Activated CD4-positive, alpha-beta T cell treated with anti-CD3 and anti-CD28 coated beads for 36 hours (primary cell): Measurements from ENCODE around the gene ZFYVE28. TPM values are rescaled to one million over a fixed set of nuclear protein-coding genes. Genes with fewer than 3 reads are reported as not detected.
"Not testable (repeated sequence)": the region's sequence is repeated elsewhere in the genome, so short reads cannot be mapped to it uniquely, and the experiment has no call there.

Experiments used
- ATAC-seq: fragments of 200-7000 bp; cut with Tn5 transposase; one replicate; pipeline ENCODE4 v1.10.0; 2021; ENCODE audit warnings: mild to moderate bottlenecking, moderate library complexity
- CTCF ChIA-PET: fragments of 350-600 bp; sonication (Branson Sonifier 250); formaldehyde crosslinking; loops from one replicate; lab custom pipeline; 2021; ENCODE audit warnings: antibody characterized with exemption; lab: Charles Lee
- POLR2A ChIA-PET: fragments of 350-600 bp; sonication (Branson Sonifier 250); formaldehyde crosslinking; loops from one replicate; lab custom pipeline; 2021; ENCODE audit warnings: antibody characterized with exemption, inconsistent platforms; lab: Charles Lee
- DNase-seq: peaks from one replicate; pipeline ENCODE4 v3.0.0-alpha.2; 2020
- H3K27ac Mint-ChIP-seq: one replicate; pipeline ENCODE4 v1.8.0; 2021; ENCODE audit warnings: mixed read lengths
- H3K27me3 Mint-ChIP-seq: one replicate; pipeline ENCODE4 v1.8.0; 2021; ENCODE audit warnings: mixed read lengths
- H3K36me3 Mint-ChIP-seq: one replicate; pipeline ENCODE4 v1.8.0; 2021; ENCODE audit warnings: low read depth, mixed read lengths
- H3K4me1 Mint-ChIP-seq: one replicate; pipeline ENCODE4 v1.8.0; 2021; ENCODE audit warnings: mixed read lengths
- H3K4me3 Mint-ChIP-seq: one replicate; pipeline ENCODE4 v1.8.0; 2021; ENCODE audit warnings: mild to moderate bottlenecking, moderate library complexity, mixed read lengths
- H3K9me3 Mint-ChIP-seq: one replicate; pipeline ENCODE4 v1.8.0; 2021; ENCODE audit warnings: low read depth, mixed read lengths
- intact Hi-C, 2 experiments: fragments of 100-400 bp; cut with DNase I in 1 of 2; cut with micrococcal nuclease in 1 of 2; formaldehyde crosslinking; loops; one replicate each; pipeline versions ENCODE4 v1.14.2 to v1.15.1; 2022 to 2024; cut with DNase I, micrococcal nuclease
- total RNA-seq, 2 experiments: library from RNA; stranded (reverse); gene quantifications; one replicate each; pipeline ENCODE4 v1.2.3, GENCODE V29; 2021

ZFYVE28 gene
- total RNA-seq = 1 to 10 TPM; 8.7 to 9.3 TPM

DNA sequence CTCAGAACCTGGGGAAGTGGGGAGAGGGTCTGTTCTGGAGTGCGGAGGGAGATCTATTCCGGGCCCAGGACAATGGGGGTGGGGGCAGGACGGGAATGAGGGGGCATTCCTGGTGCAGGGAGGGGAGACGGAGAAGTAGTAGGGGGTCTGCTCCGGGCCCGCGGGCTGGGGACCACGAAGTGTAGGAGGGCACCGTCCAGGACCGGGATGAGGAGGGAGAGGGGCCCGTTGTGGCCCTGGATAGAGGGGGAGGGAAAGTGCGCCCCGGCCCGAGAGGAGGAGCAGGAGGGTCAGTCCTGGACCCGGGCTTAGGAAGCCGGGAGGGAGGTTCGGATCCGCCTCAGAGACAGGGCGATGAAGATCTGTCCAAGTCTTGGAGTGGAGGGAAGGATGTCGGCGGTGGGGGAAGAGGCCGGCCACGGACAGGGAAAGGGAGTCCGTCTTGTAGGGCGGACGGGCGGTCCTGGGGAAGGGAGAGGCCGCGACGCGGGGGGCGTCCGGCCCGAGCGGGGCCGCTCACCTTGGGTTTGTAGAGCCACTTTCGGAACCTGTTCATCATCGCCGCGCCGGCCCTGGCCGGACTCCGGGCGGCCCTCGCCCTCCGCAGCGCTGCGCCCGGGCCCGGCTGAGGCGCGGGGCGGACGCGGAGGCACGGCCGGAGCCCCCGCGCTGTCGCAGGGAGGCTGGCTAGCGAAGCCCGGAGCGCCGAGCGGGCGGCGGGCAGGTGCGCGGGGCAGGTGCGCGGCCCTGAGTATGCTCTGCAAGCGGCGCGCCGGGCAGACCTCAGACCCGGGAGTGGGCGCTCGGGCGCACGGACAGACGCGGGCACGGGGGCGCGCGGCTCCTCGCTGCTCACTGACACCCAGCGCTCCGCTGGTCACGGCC is at the start of gene ZFYVE28:
Gene ZFYVE28 (minus strand): TSS at position 881 of the 885 bp plus-strand sequence. CDS start 322 bp downstream, at position 559.
- H3K4me3 Mint-ChIP-seq = peak within 1 kb of the TSS; percentile 82
- no peaks in the 10 kb centered on the region for H3K36me3 Mint-ChIP-seq
- ChIA-PET POLR2A (no interaction called here), CTCF (interaction anchor here (1.0 to 1.1 kb wide), 3 partner anchors 12 to 177 kb away, joined by 3 read pairs; no protein-coding TSS in a partner anchor)
- peaks cover 48% of the 10 kb centered on the region for H3K4me1 Mint-ChIP-seq
- no peaks in the 10 kb centered on the region for H3K9me3 Mint-ChIP-seq
- intact Hi-C loops = loop anchor here (1.0 to 5.0 kb wide), 19 partner anchors 23 to 1829 kb away; partner anchors contain the start of genes FAM193A (in 2 of the 2), HAUS3 (in 2 of the 2), POLN (in 2 of the 2) and RNF4 (in 2 of the 2)
- peaks cover 27% of the 10 kb centered on the region for H3K27me3 Mint-ChIP-seq
- peak within 1 kb of the TSS; percentile 68 for H3K27ac Mint-ChIP-seq
- ATAC-seq (no peak), DNase-seq (peak; percentile 33)

- not testable (repeated sequence) for H3K27ac Mint-ChIP-seq, H3K9me3 Mint-ChIP-seq, ATAC-seq, H3K4me3 Mint-ChIP-seq, DNase-seq, H3K27me3 Mint-ChIP-seq
- peaks cover 20% of the 10 kb centered on the region for H3K4me1 Mint-ChIP-seq
- peaks cover 18% of the 10 kb centered on the region for H3K36me3 Mint-ChIP-seq
- intact Hi-C loops = loop anchor here in 1 of 2 experiments (5.0 kb wide), 1 partner anchor 608 kb away; the partner anchor contains the start of gene LETM1
- ChIA-PET CTCF (interaction anchor here (1.0 to 2.4 kb wide), 3 partner anchors 22 to 338 kb away, joined by 3 to 7 read pairs (median 4); no protein-coding TSS in a partner anchor), POLR2A (interaction anchor here (0.6 kb wide), 2 partner anchors 10 to 345 kb away, joined by 3 read pairs; no protein-coding TSS in a partner anchor)
These were observed 47.1 kb upstream of the ZFYVE28 start for GRCh38 chr4:2465544-2465943.

- Mint-ChIP-seq H3K4me1 (peaks cover 18% of the 10 kb centered on the region), H3K36me3 (peaks cover 13% of the 10 kb centered on the region), H3K27ac (no peak overlapping the region), H3K27me3 (peaks cover 3% of the 10 kb centered on the region), H3K4me3 (no peak overlapping the region), H3K9me3 (no peaks in the 10 kb centered on the region)
- no peak for DNase-seq
- intact Hi-C loops = loop anchor here in 1 of 2 experiments (5.0 kb wide), 1 partner anchor 608 kb away; the partner anchor contains the start of gene LETM1
- ChIA-PET CTCF (interaction anchor here (0.7 to 2.4 kb wide), 6 partner anchors 22 to 338 kb away, joined by 3 to 7 read pairs (median 4); no protein-coding TSS in a partner anchor), POLR2A (no interaction called here)
- no peak for ATAC-seq
These were observed 46.6 kb upstream of the ZFYVE28 start for GRCh38 chr4:2465032-2465431.

GRCh38 chr4:2462992-2463762 is 44.7 kb upstream of the ZFYVE28 start:
- ATAC-seq (no peak), DNase-seq (no peak)
- H3K9me3 Mint-ChIP-seq = no peaks in the 10 kb centered on the region
- ChIA-PET CTCF (interaction anchor here (0.5 to 3.6 kb wide), 3 partner anchors 235 to 516 kb away, joined by 3 to 17 read pairs (median 3); no protein-coding TSS in a partner anchor), POLR2A (no interaction called here)
- no peak overlapping the region for H3K27ac Mint-ChIP-seq
- H3K36me3 Mint-ChIP-seq = peaks cover 7% of the 10 kb centered on the region
- intact Hi-C loops = loop anchor here (1.0 kb wide), 3 partner anchors 22 to 243 kb away; partner anchors contain the start of gene MXD4 (in 1 of the 2)
- H3K4me1 Mint-ChIP-seq = peaks cover 18% of the 10 kb centered on the region
- peaks cover 3% of the 10 kb centered on the region for H3K27me3 Mint-ChIP-seq
- H3K4me3 Mint-ChIP-seq = peak overlapping the region; percentile 64

DNA sequence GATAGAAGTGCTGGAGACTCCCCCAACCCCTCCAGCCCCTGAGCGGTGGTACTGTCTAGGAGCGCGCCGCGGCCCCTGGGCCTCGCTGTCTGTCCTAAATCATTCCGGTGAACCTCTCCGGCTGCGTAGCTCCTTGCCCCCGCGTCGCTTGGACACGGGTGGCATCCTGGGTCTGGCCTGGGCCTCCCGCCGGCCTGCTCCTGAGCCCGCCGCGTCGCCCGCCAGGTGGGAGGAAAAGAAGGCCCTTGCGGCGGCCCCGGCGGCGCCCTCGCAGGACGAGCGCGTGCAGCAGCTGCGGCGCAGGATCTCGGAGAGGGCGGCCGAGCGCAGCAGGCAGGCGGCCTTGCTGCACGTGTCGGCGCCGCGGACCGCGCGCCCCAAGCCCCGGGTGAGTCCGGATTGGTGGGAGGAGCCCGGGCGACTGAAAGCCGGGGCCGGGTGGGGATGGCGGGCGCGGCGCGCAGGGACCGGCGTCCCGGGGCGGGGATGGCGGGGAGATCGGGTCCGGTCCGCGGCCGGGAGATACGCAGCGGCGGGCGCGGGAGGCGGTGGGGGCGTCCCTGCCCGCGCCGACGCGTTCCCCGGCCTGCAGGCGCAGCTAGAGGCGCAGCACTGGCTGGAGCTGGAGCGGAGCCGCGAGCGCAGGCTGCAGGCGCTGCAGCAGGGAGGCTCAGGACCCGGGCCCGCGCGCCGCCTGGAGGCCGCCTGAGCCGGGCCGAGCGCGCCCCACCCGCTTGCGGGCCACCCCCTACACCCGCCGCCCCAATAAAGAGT is 44.0 kb upstream of the ZFYVE28 start:
- H3K4me1 Mint-ChIP-seq = peaks cover 12% of the 10 kb centered on the region
- ChIA-PET CTCF (interaction anchor here (0.7 to 3.6 kb wide), 5 partner anchors 9 to 283 kb away, joined by 3 to 17 read pairs (median 3); no protein-coding TSS in a partner anchor), POLR2A (interaction anchor here (0.6 kb wide), 1 partner anchor 10 kb away, joined by 4 read pairs; no protein-coding TSS in a partner anchor)
- H3K9me3 Mint-ChIP-seq = no peaks in the 10 kb centered on the region
- peaks cover 3% of the 10 kb centered on the region for H3K27me3 Mint-ChIP-seq
- no peak overlapping the region for H3K27ac Mint-ChIP-seq
- intact Hi-C loops = loop anchor here (1.0 kb wide), 3 partner anchors 21 to 242 kb away; partner anchors contain the start of gene MXD4 (in 1 of the 2)
- ATAC-seq (peak; percentile 98), DNase-seq (peak; percentile 80)
- H3K36me3 Mint-ChIP-seq = peaks cover 3% of the 10 kb centered on the region
- peak overlapping the region; percentile 68 for H3K4me3 Mint-ChIP-seq

- intact Hi-C loops = no loop called here
- Mint-ChIP-seq H3K27ac (no peak overlapping the region), H3K4me3 (peak overlapping the region; percentile 68), H3K9me3 (no peaks in the 10 kb centered on the region), H3K36me3 (no peaks in the 10 kb centered on the region), H3K27me3 (peaks cover 3% of the 10 kb centered on the region), H3K4me1 (peaks cover 7% of the 10 kb centered on the region)
- ChIA-PET POLR2A (interaction anchor here (0.6 kb wide), 1 partner anchor 11 kb away, joined by 4 read pairs; no protein-coding TSS in a partner anchor), CTCF (interaction anchor here (0.6 to 3.6 kb wide), 6 partner anchors 8 to 284 kb away, joined by 3 to 17 read pairs (median 3); no protein-coding TSS in a partner anchor)
- DNase-seq (no peak), ATAC-seq (no peak)
These were observed 43.0 kb upstream of the ZFYVE28 start for GRCh38 chr4:2461246-2461960.

GRCh38 chr4:2459589-2460349 is 41.3 kb upstream of the ZFYVE28 start:
- intact Hi-C loops = no loop called here
- H3K4me1 Mint-ChIP-seq = peaks cover 7% of the 10 kb centered on the region
- ChIA-PET POLR2A (no interaction called here), CTCF (interaction anchor here (0.7 to 3.6 kb wide), 4 partner anchors 13 to 239 kb away, joined by 3 to 17 read pairs (median 5); no protein-coding TSS in a partner anchor)
- no peak overlapping the region for H3K27ac Mint-ChIP-seq
- H3K27me3 Mint-ChIP-seq = peaks cover 3% of the 10 kb centered on the region
- no peak for DNase-seq
- H3K36me3 Mint-ChIP-seq = no peaks in the 10 kb centered on the region
- no peak for ATAC-seq
- H3K9me3 Mint-ChIP-seq = no peaks in the 10 kb centered on the region
- H3K4me3 Mint-ChIP-seq = no peak overlapping the region

DNA sequence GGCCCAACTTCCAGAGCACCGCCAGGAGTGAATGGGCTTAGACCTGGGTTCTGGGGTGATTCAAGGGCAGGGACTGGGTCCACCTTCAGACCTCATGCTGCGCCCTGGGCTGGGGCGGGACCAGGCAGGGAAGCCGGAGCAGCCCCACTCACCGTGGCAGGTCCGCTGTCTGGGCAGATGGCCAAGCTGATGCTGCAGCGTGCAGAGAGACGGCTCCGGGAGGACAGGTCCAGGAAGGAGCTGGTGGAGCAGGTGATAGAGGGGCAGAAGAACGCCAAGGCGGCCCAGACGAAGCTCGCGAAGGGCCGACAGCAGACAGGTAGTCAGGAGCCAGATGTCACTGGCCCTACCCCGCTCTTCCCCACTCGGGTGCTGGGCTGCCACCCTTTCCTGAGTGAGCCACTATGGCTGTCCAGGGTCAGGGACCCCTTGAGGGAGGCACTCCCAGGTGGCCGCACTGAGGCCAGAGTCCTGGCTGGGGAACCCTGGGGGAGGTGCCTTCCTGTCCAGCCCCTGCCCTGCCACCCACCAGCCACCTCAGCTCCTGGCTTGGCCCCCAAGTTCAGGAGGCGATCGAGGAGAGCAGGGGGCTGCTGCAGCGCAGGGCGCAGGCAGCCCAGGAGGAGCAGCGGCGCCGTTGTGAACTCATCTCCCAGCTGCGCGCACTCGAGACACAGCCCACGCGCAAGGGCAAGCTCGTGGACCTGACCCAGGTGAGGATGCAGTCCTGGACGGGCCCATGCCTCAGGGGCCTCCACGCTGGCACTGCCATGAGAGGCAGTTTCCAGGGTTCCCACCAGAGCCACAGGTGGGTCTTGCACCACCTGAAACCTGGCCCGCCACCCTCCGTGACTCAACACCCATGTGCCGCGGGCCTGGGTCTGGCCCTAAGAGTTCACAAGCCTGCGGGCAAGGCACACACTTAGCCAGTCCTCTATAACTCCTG is 40.4 kb upstream of the ZFYVE28 start:
- Mint-ChIP-seq H3K27me3 (peaks cover 3% of the 10 kb centered on the region), H3K4me1 (peaks cover 7% of the 10 kb centered on the region), H3K4me3 (no peak overlapping the region), H3K36me3 (no peaks in the 10 kb centered on the region), H3K27ac (no peak overlapping the region), H3K9me3 (no peaks in the 10 kb centered on the region)
- ChIA-PET CTCF (interaction anchor here (0.8 kb wide), 1 partner anchor 119 kb away, joined by 3 read pairs; no protein-coding TSS in a partner anchor), POLR2A (no interaction called here)
- intact Hi-C loops = no loop called here
- ATAC-seq = no peak
- no peak for DNase-seq
